Parathyroid adenoma (tissue), 2 donors: ENCODE data around the gene PAEP.
"Not testable (repeated sequence)": the region's sequence is repeated elsewhere in the genome, so short reads cannot be mapped to it uniquely, and the experiment has no call there.

Source experiments
- H2AFZ ChIP-seq: fragments of 300-600 bp; sonication (generic); one replicate; pipeline ENCODE4 v1.7.0; 2017; ENCODE audit warnings: antibody characterized with exemption, mild to moderate bottlenecking
- H3K27ac ChIP-seq: fragments of 300-600 bp; sonication (generic); one replicate; pipeline ENCODE4 v1.7.0; 2017
- H3K27me3 ChIP-seq: fragments of 300-600 bp; sonication (generic); one replicate; pipeline ENCODE4 v1.7.0; 2017; ENCODE audit warnings: low read length; ENCODE audit not compliant: control insufficient read depth, insufficient read depth
- H3K36me3 ChIP-seq: fragments of 300-600 bp; sonication (generic); one replicate; pipeline ENCODE4 v1.7.0; 2017; ENCODE audit warnings: low read length; ENCODE audit not compliant: control insufficient read depth, insufficient read depth
- H3K4me1 ChIP-seq: fragments of 300-600 bp; sonication (generic); one replicate; pipeline ENCODE4 v1.7.0; 2017; ENCODE audit warnings: control low read depth
- H3K4me2 ChIP-seq: fragments of 300-600 bp; sonication (generic); one replicate; pipeline ENCODE4 v1.7.0; 2017; ENCODE audit warnings: low read length
- H3K4me3 ChIP-seq: fragments of 300-600 bp; sonication (generic); one replicate; pipeline ENCODE4 v1.7.0; 2017; ENCODE audit warnings: low read depth, low read length
- H3K79me2 ChIP-seq: fragments of 300-600 bp; sonication (generic); one replicate; pipeline ENCODE4 v1.7.0; 2017; ENCODE audit warnings: control low read depth
- H3K9ac ChIP-seq: fragments of 300-600 bp; sonication (generic); one replicate; pipeline ENCODE4 v1.7.0; 2017; ENCODE audit warnings: mild to moderate bottlenecking
- H3K9me3 ChIP-seq: fragments of 300-600 bp; sonication (generic); one replicate; pipeline ENCODE4 v1.7.0; 2017; ENCODE audit warnings: low read length; ENCODE audit not compliant: control insufficient read depth
- TF ChIP-seq, protein P1 (sequence below): fragments of 300-600 bp; sonication (generic); IDR thresholded peaks from one replicate; pipeline ENCODE4 v1.7.0; 2017; ENCODE audit warnings: antibody characterized with exemption, mild to moderate bottlenecking
- donor health status: primary hyperparathyroidism.

The PAEP gene

GRCh38 chr9:135533113-135533512 is 28.4 kb upstream of the PAEP start:
- Histone ChIP-seq H3K27ac (no peak overlapping the region), H3K9ac (no peak overlapping the region), H2AFZ (no peak overlapping the region), H3K9me3 (no peaks in the 10 kb centered on the region), H3K79me2 (no peaks in the 10 kb centered on the region), H3K4me3 (no peak overlapping the region), H3K4me1 (no peaks in the 10 kb centered on the region), H3K36me3 (no peaks in the 10 kb centered on the region), H3K4me2 (no peak overlapping the region), H3K27me3 (no peaks in the 10 kb centered on the region)
- TF ChIP-seq, protein P1, sequence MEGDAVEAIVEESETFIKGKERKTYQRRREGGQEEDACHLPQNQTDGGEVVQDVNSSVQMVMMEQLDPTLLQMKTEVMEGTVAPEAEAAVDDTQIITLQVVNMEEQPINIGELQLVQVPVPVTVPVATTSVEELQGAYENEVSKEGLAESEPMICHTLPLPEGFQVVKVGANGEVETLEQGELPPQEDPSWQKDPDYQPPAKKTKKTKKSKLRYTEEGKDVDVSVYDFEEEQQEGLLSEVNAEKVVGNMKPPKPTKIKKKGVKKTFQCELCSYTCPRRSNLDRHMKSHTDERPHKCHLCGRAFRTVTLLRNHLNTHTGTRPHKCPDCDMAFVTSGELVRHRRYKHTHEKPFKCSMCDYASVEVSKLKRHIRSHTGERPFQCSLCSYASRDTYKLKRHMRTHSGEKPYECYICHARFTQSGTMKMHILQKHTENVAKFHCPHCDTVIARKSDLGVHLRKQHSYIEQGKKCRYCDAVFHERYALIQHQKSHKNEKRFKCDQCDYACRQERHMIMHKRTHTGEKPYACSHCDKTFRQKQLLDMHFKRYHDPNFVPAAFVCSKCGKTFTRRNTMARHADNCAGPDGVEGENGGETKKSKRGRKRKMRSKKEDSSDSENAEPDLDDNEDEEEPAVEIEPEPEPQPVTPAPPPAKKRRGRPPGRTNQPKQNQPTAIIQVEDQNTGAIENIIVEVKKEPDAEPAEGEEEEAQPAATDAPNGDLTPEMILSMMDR: no peak

GRCh38 chr9:135533674-135534073 is 27.9 kb upstream of the PAEP start:
- Histone ChIP-seq H3K9me3 (no peaks in the 10 kb centered on the region), H3K36me3 (no peaks in the 10 kb centered on the region), H3K27me3 (no peaks in the 10 kb centered on the region), H3K4me2 (no peak overlapping the region), H2AFZ (no peak overlapping the region), H3K27ac (no peak overlapping the region), H3K4me1 (no peaks in the 10 kb centered on the region), H3K79me2 (no peaks in the 10 kb centered on the region), H3K9ac (no peak overlapping the region), H3K4me3 (no peak overlapping the region)
- TF ChIP-seq, protein P1: no peak

- H3K9me3 ChIP-seq, H3K9ac ChIP-seq, H3K27ac ChIP-seq, H3K4me3 ChIP-seq, H3K36me3 ChIP-seq, H3K27me3 ChIP-seq, H2AFZ ChIP-seq, H3K79me2 ChIP-seq, H3K4me1 ChIP-seq, H3K4me2 ChIP-seq: not testable (repeated sequence)
Measured at GRCh38 chr9:135534192-135534711, 27.3 kb upstream of the PAEP start.

DNA sequence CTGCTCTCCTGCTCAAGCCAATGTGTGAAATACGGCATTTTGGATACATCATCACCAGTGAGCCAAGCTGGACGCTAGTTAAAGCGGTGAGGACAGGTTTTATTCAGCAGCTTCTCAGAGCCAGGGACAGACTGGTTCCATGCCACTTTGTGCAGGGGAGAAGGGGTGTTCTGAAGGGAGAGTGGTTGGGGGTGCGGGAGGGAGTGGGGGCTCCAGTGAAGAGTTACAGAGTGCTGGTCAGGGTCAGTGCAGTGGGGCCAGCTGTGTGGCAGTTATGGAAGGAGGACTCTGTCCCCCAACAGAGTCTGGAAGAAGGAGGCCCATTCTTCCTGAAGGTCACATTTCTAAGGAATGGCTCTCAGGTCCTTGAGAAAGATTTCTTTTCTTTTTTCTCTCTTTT is 26.7 kb upstream of the PAEP start:
- H3K9me3 ChIP-seq, H3K4me1 ChIP-seq, H3K27me3 ChIP-seq, H3K79me2 ChIP-seq, H3K4me3 ChIP-seq, H3K9ac ChIP-seq, H2AFZ ChIP-seq, H3K27ac ChIP-seq, H3K4me2 ChIP-seq, H3K36me3 ChIP-seq: not testable (repeated sequence)

DNA sequence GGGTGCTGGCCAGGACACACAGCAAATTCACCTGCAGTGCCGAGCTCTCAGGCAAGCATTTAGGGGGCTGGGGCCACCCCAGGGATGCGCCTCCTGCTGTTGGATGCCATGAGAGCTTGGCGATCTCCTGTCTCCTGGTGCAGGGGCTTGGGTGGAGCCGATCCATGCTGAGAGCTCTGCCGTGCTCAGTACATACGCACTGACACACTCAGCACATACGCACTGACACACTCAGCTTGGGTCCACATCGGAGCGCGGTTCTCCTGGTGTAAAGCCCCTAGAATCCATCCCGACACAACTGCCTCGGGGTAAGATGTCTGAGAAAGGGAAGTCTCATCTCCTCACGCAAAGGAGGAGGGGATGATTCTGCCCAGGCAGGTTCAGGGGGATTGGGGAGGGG is 25.9 kb upstream of the PAEP start:
- not testable (repeated sequence) for H3K9ac ChIP-seq, H3K4me2 ChIP-seq, H3K27me3 ChIP-seq, H3K79me2 ChIP-seq, H3K27ac ChIP-seq, H3K4me1 ChIP-seq, H2AFZ ChIP-seq, H3K4me3 ChIP-seq, H3K36me3 ChIP-seq, H3K9me3 ChIP-seq

GRCh38 chr9:135536216-135536615 is 25.3 kb upstream of the PAEP start:
- Histone ChIP-seq H3K79me2 (no peaks in the 10 kb centered on the region), H3K9ac (no peak overlapping the region), H2AFZ (no peak overlapping the region), H3K4me2 (no peak overlapping the region), H3K27ac (no peak overlapping the region), H3K36me3 (no peaks in the 10 kb centered on the region), H3K4me1 (no peaks in the 10 kb centered on the region), H3K4me3 (no peak overlapping the region), H3K27me3 (no peaks in the 10 kb centered on the region), H3K9me3 (no peaks in the 10 kb centered on the region)
- TF ChIP-seq, protein P1: no peak

DNA sequence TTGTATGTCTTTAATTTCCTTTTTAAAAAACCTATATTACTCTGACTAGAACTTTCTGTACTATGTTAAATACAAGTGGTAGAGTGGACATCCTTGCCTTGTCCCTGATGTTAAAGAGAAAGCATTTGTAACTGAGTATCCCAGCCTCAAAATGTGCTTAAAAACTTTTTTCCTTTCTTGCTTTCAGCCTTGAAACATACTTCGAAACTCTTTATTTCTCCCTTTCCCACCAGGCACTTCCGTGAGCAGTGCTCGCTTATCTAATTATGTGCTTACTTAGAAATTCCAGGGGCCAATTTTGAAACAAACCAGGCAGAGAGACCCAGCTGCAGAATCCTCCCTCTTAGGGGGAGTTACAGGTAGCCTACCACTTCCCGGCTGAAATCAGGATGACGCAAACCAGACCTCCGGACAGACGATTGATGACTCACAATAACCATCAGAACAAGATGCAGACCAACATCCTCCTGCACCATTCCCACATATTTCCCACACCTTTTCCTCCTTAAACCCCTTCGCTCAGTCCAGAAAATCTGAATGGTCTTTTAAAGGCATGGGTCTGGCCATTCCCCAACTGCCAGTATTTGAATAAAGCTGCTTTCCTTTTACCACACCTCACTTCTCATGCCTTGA is 18.2 kb upstream of the PAEP start:
- not testable (repeated sequence) for H3K4me2 ChIP-seq, H3K27me3 ChIP-seq, H3K36me3 ChIP-seq, H3K9me3 ChIP-seq, H3K4me1 ChIP-seq, H3K27ac ChIP-seq, H3K4me3 ChIP-seq, H2AFZ ChIP-seq, H3K9ac ChIP-seq, H3K79me2 ChIP-seq
